GM18951 (cell line): ENCODE data around the gene ATP6V1A.
"Not testable (repeated sequence)": the region's sequence is repeated elsewhere in the genome, so short reads cannot be mapped to it uniquely, and the experiment has no call there.

Experiments
- POLR2A ChIP-seq: IDR thresholded peaks from 4 replicates; pipeline ENCODE4 v1.6.1; 2011; ENCODE audit warnings: mild to moderate bottlenecking; ENCODE audit not compliant: insufficient read length, insufficient read depth; ENCODE audit errors: extremely low read depth
- in situ Hi-C: fragments of 300-500 bp; cut with MboI; formaldehyde crosslinking; loops from one replicate; pipeline ENCODE4 v1.12.0; 2022; ENCODE audit warnings: low sequenced_read_pairs, mixed read lengths, inconsistent platforms; ENCODE audit not compliant: unreplicated experiment

Gene ATP6V1A

DNA sequence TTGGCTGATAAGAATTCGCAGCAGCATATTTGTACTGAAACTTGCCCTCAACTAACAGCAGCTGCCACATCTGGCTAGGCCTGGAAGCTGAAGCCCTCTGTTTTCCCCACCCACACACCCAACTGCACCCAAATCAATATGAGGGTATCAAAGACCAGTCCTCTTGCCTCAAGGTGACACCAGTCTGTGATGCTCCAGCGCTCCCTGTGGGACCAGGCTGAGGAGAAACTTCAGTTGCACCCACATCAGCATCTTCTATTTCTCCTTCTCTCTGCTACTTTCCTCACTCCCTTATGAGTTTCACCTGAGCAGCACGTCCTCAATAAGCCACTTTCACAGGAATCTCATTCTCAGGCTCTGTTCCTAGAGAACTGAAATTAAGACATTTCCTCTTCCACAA, 73.0 kb downstream of the ATP6V1A start:
- in situ Hi-C loops, result no loop called here
- TF ChIP-seq POLR2A, result no peak

DNA sequence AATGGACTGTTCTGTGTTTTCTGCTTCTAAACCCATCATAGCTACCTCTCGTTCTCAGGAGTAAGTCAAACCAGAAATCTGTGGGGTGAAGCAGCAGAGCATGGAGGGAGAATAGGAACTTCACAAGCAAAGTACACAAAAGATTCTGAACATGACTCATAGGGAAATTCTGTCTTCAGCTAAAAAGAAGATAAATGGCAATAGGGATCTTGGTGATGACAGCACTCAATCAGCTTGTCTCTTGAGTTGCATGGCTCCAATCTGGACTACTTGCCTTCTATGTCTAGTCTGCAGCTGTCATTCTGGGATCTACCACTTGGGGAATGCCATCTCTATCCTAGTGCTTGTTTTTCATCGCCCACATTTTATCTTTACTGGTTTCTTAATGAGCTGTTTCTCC, 78.3 kb downstream of the ATP6V1A start:
- no peak for TF ChIP-seq POLR2A
- in situ Hi-C loops, result no loop called here

DNA sequence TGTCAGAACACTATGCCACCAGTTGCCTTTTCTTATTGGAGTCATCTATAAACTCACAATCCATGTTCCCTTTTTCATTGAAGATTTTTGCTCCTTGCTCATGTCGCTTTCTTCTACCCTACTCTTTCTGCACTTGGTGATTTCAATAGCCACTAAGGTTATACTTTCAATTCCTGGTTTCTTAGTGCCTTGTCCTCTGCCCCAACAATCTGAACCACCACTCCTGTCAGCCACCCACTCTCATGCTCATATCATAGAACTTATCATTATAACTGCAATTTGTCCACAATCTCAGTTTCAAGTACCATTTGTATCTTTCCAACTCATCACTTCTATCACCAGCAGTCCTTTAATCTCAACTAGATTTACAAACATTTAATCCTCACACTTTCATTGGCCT, 81.8 kb downstream of the ATP6V1A start:
- in situ Hi-C loops, result no loop called here
- no peak for TF ChIP-seq POLR2A

- in situ Hi-C loops, result no loop called here
These were observed 82.9 kb downstream of the ATP6V1A start for GRCh38 chr3:113829576-113830354.

GRCh38 chr3:113831103-113831355, 84.2 kb downstream of the ATP6V1A start:
- no peak for TF ChIP-seq POLR2A
- in situ Hi-C loops, result no loop called here

More at GRCh38 chr3:113829576-113830354, 82.9 kb downstream of the ATP6V1A start:
- TF ChIP-seq POLR2A, result no peak

DNA sequence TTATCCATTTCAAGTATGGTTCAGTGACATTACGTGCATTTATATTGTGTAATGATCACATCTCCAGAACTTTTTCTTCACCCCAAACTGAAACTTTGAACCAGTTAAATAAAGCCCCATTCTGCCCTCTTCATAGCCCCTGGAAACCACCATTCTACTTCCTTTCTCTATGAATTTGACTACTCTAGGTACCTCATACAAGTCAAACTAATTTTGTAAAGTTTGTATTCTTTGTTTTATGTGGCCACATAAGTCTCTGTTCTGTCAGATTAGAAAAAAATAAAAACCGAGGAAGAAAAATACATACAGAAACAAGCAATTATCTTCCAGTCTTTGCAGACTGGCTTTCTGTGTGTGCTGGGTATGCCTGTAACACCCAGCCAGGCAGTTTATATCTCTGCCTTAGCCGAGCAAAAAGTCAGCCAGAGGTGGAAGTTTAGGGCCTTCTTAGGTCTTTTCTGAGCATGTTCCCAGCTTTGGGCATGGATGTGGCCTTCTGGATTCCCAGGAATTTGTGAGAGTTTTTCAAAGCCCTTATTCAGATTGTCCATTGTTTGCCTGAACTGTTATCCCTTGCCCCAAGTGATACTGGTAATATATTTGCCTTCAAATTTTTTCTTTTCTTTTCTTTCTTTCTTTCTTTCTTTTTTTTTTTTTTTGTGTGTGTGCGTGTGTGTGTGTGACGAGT, 85.8 kb downstream of the ATP6V1A start:
- TF ChIP-seq POLR2A, result no peak
- in situ Hi-C loops, result no loop called here

DNA sequence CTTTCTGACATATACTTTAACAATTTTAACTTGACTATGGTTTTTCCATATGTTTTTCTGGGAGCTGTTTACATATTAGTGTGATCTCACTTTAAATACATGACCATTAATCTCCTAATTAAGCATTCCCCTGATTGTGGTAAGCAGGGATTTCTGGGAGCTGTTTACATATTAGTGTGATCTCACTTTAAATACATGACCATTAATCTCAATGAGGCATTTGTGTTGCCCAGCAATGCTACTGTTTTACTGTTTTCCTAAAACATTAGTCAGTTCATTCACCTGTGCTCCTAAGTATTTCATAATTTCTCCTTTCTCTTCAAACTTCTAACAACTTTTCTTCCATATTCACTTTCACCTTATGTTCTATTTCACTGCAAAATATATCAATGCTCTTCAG, 88.1 kb downstream of the ATP6V1A start:
- in situ Hi-C loops, result no loop called here
- TF ChIP-seq POLR2A, result no peak

DNA sequence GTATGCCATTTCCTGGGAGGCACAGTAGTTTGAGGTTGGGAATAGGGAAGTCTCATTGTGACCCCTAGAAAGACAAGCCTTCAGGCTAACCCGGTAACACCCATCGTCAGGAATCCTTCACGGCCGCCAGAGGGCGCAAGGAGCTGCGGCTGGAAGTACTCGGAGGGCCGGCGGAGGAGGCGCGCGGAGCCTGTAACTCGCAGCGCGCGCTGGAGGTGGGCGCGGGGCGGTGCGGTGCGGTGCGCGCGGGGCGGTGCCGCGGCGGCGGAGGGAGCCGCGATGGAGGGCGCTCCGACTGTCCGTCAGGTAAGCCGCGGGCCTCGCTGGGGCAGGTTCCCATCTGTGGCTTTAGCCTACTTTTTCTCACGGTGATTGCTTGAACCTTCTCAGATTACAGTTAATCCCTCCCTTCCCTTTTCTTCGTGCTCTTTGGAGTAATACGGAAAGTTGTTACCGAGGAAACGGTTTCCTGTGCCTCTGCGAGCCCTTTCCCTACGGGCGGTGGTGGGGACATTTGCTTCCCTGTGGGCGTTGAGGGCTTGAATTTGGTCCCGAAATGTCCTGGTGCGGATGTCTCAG, 91.9 kb downstream of the ATP6V1A start, which contains the start of gene GRAMD1C:
Gene GRAMD1C, plus strand, starts transcription at position 158 of the 579 bp plus-strand sequence. Its CDS starts 122 bp downstream, at position 280.
- no peak for TF ChIP-seq POLR2A
- in situ Hi-C loops, result no loop called here

DNA sequence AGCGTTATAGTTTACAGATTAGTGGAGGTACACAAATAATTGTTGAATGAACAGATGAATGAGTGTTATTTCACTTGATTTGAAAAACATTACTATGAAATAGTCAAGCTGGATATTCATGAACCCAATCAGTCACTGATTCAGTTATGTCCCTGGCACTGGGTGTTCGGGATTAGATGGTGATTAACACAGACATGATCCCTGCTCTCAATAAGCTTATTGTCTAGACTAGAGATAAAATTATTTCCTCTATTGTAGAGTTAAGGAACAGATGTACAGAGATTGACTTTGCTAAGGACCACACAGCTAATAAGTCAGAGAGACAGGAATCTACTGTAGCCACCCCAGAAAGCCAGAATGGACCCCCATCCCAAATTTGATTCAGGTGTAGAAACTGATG, 92.7 kb downstream of the ATP6V1A start:
- no peak for TF ChIP-seq POLR2A
- in situ Hi-C loops, result no loop called here

DNA sequence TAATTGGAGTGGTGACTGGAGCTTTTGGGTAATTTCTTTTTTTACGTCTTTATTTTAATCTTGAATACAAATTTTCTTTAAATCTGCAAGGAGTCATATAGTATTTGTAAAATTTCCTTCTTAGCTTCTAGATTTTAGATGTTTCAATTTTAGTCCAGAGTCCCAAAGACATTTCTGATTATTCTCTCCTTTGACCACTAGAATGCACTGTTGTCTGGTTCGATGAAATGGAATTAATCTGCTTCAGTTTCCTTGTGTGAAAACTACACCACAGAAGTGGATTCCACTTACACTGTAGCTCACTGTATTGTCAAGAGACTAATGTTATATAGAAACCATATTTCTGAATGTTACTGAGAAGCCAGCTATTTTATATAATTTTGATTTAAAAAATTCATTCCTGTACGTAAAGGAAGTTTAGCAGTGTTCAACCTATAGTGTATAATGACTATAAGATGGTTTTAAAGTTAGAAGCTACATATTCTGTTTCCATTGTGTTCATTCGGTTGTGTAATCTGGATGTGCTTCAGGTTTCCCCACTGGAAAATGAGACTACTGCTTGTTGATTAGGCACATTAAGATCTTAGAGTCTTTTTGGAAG, 97.9 kb downstream of the ATP6V1A start:
- in situ Hi-C loops, result loop anchor here (5.0 kb wide), 1 partner anchor 63 kb away; no protein-coding TSS in a partner anchor
- no peak for TF ChIP-seq POLR2A

GRCh38 chr3:113847247-113847646, 100.4 kb downstream of the ATP6V1A start:
- in situ Hi-C loops, result no loop called here
- TF ChIP-seq POLR2A, result no peak

GRCh38 chr3:113847664-113848461, 101.0 kb downstream of the ATP6V1A start:
- in situ Hi-C loops, result no loop called here

GRCh38 chr3:113849071-113849470, 102.2 kb downstream of the ATP6V1A start:
- in situ Hi-C loops, result not testable (repeated sequence)

More at GRCh38 chr3:113847664-113848461, 101.0 kb downstream of the ATP6V1A start:
- TF ChIP-seq POLR2A, result no peak

GRCh38 chr3:113849841-113850240, 103.0 kb downstream of the ATP6V1A start:
- in situ Hi-C loops, result not testable (repeated sequence)

GRCh38 chr3:113850391-113850790, 103.6 kb downstream of the ATP6V1A start:
- in situ Hi-C loops, result not testable (repeated sequence)
